Measurements from ENCODE around the gene TSPAN4.

TSPAN4 gene

GRCh38 chr11:911031-911889 lies 68.6 kb downstream of the TSPAN4 start:
- DNase-seq (ENCODE audit: low spot score) = peak; percentile 80

- DNase-seq (ENCODE audit: low spot score) = no peak
These were observed 69.2 kb downstream of the TSPAN4 start for GRCh38 chr11:911890-912219.

GRCh38 chr11:912266-912665 lies 69.6 kb downstream of the TSPAN4 start:
- no peak for DNase-seq (ENCODE audit: low spot score)

- no peak for DNase-seq (ENCODE audit: low spot score)
These were observed 70.4 kb downstream of the TSPAN4 start for GRCh38 chr11:913043-913442.

- DNase-seq (ENCODE audit: low spot score) = no peak
These were observed 71.6 kb downstream of the TSPAN4 start for GRCh38 chr11:914204-914603.

- no peak for DNase-seq (ENCODE audit: low spot score)
These were observed 72.3 kb downstream of the TSPAN4 start for GRCh38 chr11:914747-915501.

Data from kidney tubule cell (primary cell).